GM10266 (cell line): ENCODE results near the gene GDE1.
A peak's percentile ranks its signal among the peaks of the same experiment; 100 is the strongest.
"Not testable (repeated sequence)": the region's sequence is repeated elsewhere in the genome, so short reads cannot be mapped to it uniquely, and the experiment has no call there.

Experiments used
- DNase-seq: peaks from one replicate; pipeline ENCODE4 v3.0.0; 2012; ENCODE audit errors: extremely low spot score
- TF ChIP-seq, protein P1 (sequence below): IDR thresholded peaks from 2 replicates; pipeline ENCODE4 v1.5.1; 2012; ENCODE audit warnings: mild to moderate bottlenecking, low read depth; ENCODE audit not compliant: control insufficient read depth, insufficient read depth; ENCODE audit errors: missing control alignments

Gene GDE1

DNA sequence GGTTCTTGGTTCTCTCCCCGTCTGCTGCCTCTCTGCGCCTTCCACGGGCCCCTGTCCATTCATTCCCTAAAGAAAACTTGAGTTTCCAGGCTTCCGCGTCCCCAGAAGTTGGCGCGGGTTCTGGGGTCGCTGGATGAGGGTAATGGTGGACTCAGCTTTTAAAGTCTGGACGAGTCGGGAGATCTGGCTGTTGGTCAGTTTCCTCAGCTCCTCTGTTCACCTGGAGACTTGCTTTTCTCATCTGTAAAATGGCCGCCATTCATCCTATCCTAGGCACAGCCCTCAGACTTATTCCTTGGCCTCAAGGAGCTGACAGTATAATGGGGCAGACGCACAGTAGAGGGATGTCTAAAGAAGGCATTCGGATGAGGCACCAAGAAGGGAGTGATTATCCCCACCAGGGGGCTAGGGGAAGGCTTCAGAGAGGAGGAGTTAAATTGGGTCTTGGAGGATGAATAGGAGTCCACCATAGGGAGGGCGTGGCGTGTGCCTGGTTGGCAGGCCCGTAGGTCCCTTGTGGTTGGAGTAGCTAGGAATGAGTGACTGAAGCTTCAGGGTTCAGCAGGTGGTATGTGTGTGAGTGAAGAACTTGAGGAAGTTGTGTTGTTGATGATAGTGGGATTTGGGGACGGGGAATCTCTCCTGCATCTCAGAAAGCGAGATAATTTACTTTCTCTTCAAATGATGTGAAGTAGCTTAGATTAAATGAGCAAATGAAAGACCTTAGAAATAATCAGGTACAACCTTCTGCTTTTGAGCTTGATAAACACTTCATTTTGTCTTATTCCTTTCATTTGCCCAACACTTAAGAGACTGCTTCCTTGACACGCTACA, 34.3 kb upstream of the GDE1 start:
- TF ChIP-seq, protein P1, sequence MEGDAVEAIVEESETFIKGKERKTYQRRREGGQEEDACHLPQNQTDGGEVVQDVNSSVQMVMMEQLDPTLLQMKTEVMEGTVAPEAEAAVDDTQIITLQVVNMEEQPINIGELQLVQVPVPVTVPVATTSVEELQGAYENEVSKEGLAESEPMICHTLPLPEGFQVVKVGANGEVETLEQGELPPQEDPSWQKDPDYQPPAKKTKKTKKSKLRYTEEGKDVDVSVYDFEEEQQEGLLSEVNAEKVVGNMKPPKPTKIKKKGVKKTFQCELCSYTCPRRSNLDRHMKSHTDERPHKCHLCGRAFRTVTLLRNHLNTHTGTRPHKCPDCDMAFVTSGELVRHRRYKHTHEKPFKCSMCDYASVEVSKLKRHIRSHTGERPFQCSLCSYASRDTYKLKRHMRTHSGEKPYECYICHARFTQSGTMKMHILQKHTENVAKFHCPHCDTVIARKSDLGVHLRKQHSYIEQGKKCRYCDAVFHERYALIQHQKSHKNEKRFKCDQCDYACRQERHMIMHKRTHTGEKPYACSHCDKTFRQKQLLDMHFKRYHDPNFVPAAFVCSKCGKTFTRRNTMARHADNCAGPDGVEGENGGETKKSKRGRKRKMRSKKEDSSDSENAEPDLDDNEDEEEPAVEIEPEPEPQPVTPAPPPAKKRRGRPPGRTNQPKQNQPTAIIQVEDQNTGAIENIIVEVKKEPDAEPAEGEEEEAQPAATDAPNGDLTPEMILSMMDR = no peak
- peak; percentile 23 for DNase-seq

GRCh38 chr16:19555186-19555937, 33.5 kb upstream of the GDE1 start, which contains the start of gene VPS35L:
VPS35L (plus strand) TSS chr16:19555703; CDS start chr16:19555730, 27 bp downstream.
- peak; percentile 85 for DNase-seq
- TF ChIP-seq, protein P1 = peak; percentile 72

DNA sequence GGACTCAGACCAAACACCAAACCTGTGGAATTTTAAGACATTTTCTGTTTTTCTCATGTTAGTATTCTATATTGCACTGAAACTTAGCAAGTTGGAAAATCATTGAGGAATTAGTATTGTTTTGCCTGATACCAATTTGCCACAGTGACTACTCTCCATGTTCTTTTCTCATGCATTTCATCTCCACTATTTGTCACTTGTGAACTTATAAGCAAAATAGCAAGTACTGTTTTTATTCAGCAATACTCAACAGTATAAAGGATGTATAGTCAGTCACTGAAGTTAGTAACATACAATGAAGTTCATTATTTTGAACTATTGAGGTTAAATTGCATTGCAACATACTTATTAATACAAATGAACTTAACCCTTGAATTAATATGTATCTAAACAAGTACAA, 27.8 kb upstream of the GDE1 start:
- TF ChIP-seq, protein P1 = no peak
- no peak for DNase-seq

DNA sequence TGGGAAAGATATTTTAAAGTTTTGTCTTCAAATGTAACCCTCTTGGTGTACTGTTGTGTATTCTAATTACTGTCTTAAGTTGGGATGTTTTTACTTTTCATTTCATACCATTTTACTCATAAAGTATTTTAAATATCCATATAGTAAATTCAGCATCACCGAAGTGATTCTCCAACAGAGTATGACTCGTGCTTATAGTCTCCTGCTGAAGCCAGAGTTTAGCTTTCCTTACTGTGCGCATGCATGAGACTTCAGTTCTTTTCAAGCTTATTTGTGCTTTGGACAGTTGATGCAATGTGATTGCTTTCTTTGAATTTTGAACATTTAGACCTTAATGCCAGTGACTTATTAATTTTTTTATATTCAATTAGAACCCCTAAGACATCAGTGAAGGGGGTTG, 26.2 kb upstream of the GDE1 start:
- DNase-seq = no peak
- TF ChIP-seq, protein P1 = no peak

DNA sequence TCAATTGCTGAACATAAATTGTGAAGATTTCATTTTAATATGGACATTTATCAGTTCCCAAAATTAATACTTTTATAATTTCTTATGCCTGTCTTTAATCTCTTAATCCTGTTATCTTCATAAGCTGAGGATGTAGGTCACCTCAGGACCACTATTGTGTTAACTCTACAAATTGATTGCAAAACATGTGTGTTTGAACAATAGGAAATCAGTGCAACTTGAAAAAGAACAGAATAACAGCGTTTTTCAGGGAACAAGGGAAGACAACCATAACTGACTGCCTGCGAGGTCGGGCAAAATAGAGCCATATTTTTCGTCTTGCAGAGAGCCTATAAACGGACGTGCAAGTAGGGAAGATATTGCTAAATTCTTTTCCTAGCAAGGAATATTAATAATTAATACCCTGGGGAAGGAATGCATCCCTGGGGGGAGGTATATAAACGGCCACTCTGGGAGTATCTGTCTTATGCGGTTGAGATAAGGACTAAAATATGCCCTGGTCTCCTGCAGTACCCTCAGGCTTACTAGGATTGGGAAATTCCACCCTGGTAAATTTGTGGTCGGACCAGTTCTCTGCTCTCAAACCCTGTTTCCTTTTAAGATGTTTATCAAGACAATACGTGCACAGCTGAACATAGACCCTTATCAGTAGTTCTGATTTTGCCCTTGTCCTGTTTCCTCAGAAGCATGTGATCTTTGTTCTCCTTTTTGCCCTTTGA, 21.5 kb upstream of the GDE1 start:
- not testable (repeated sequence) for DNase-seq

- no peak for DNase-seq
- TF ChIP-seq, protein P1 = no peak
These were observed 20.4 kb upstream of the GDE1 start for GRCh38 chr16:19542138-19542821.
